Astrocyte (in vitro differentiated cells and primary cell): Measurements from ENCODE around the gene SIAE. TPM values are rescaled to one million over a fixed set of nuclear protein-coding genes. Genes with fewer than 3 reads are reported as not detected.

Experiments used
- DNase-seq: peaks from one replicate; pipeline ENCODE4 v3.0.0-alpha.2; 2010; ENCODE audit warnings: low read depth
- FAIRE-seq: peaks from 2 replicates; lab custom pipeline; 2011; peaks lifted over from hg19 to GRCh38; lab: Jason Lieb, UNC
- H2AFZ ChIP-seq: 2 replicates; pipeline ENCODE4 v1.6.0; 2012; ENCODE audit warnings: low read depth, low read length, inconsistent platforms
- H3K27ac ChIP-seq: 2 replicates; pipeline ENCODE4 v1.5.1; 2011; ENCODE audit warnings: low read depth, low read length, inconsistent platforms
- H3K27me3 ChIP-seq: 2 replicates; pipeline ENCODE4 v1.6.0; 2011; ENCODE audit warnings: low read length, inconsistent platforms; ENCODE audit not compliant: insufficient read depth
- H3K36me3 ChIP-seq: 2 replicates; pipeline ENCODE4 v1.5.1; 2011; ENCODE audit warnings: low read length, inconsistent platforms; ENCODE audit not compliant: insufficient read depth
- H3K4me1 ChIP-seq: 2 replicates; pipeline ENCODE4 v1.5.1; 2011; ENCODE audit warnings: low read length, inconsistent platforms; ENCODE audit not compliant: insufficient read depth
- H3K4me2 ChIP-seq: 2 replicates; pipeline ENCODE4 v1.6.0; 2012; ENCODE audit warnings: low read length, inconsistent platforms
- H3K4me3 ChIP-seq: 2 replicates; pipeline ENCODE4 v1.5.1; 2011; ENCODE audit warnings: low read depth, mild to moderate bottlenecking, low read length, inconsistent platforms; ENCODE audit not compliant: insufficient read depth
- H3K79me2 ChIP-seq: 2 replicates; pipeline ENCODE4 v1.6.0; 2012; ENCODE audit warnings: mild to moderate bottlenecking, low read length, inconsistent platforms; ENCODE audit not compliant: insufficient read depth
- H3K9ac ChIP-seq: 2 replicates; pipeline ENCODE4 v1.6.0; 2012; ENCODE audit warnings: mild to moderate bottlenecking, low read length, inconsistent platforms
- H3K9me3 ChIP-seq: 2 replicates; pipeline ENCODE4 v1.5.1; 2012; ENCODE audit warnings: low read depth, mild to moderate bottlenecking, low read length, inconsistent platforms; ENCODE audit not compliant: insufficient read depth
- H4K20me1 ChIP-seq: 2 replicates; pipeline ENCODE4 v1.6.0; 2012; ENCODE audit warnings: low read length, inconsistent platforms; ENCODE audit not compliant: insufficient read depth
- H3K27ac Mint-ChIP-seq: one replicate; pipeline ENCODE4 v1.8.0; 2021; ENCODE audit warnings: mild to moderate bottlenecking, mixed read lengths; ENCODE audit not compliant: unreplicated experiment
- H3K27me3 Mint-ChIP-seq: one replicate; pipeline ENCODE4 v1.8.0; 2021; ENCODE audit warnings: low read depth, mixed read lengths; ENCODE audit not compliant: unreplicated experiment
- H3K36me3 Mint-ChIP-seq: one replicate; pipeline ENCODE4 v1.8.0; 2021; ENCODE audit warnings: low read depth, mixed read lengths; ENCODE audit not compliant: unreplicated experiment
- H3K4me1 Mint-ChIP-seq: one replicate; pipeline ENCODE4 v1.8.0; 2021; ENCODE audit warnings: low read depth, mixed read lengths; ENCODE audit not compliant: unreplicated experiment
- H3K4me3 Mint-ChIP-seq: one replicate; pipeline ENCODE4 v1.8.0; 2021; ENCODE audit warnings: mild to moderate bottlenecking, moderate library complexity, mixed read lengths; ENCODE audit not compliant: unreplicated experiment
- H3K9me3 Mint-ChIP-seq: one replicate; pipeline ENCODE4 v1.8.0; 2021; ENCODE audit warnings: mild to moderate bottlenecking, mixed read lengths; ENCODE audit not compliant: unreplicated experiment
- EZH2 ChIP-seq: IDR thresholded peaks from 2 replicates; pipeline ENCODE4 v1.6.1; 2012; ENCODE audit warnings: mild to moderate bottlenecking, low read length, inconsistent platforms; ENCODE audit not compliant: insufficient read depth
- total RNA-seq: library from RNA; stranded (reverse); gene quantifications from 2 replicates; pipeline ENCODE4 v1.2.1, GENCODE V29; 2021
- TF ChIP-seq, protein P1 (sequence below): IDR thresholded peaks from 2 replicates; pipeline ENCODE4 v1.5.1; 2011; ENCODE audit warnings: low read depth, mild to moderate bottlenecking, inconsistent platforms, low read length, moderate library complexity; ENCODE audit not compliant: insufficient read depth

Gene SIAE
- total RNA-seq, 1 donor from 2014 or later, result 15.4 TPM

DNA sequence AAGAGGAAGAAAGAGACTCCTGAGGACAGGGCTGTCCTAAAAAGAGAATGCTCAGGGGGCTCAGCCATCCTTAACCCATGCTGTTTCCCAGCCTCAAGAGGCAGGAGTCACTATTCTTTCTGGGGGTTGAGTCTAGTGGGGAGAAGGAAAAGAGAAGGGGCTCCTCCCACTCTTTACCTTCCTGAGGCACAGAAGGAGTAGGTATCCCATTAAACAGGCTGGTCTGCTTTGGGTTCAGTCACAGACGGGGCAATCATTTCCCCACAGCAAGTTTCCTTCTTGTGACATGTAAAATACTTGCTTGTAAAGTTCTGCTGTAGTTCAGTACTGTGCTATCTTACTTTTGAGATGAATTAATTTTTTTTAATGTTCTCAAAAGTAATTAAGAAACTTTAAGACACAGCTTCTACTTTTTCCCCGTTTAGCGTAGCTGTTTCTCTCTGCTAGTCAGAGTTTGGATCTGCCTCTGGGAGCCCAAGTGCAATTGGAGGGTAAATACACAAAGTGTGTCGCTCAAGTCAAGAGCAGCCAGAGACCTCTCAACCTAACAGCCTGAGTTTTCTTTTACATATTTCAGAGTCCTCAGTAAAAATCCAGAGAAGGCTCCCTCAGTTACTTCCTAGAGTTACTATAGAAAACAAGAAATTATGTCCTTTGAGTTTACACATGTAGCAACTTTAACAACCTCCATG lies 88.7 kb downstream of the SIAE start:
- H3K27ac ChIP-seq, result no peak overlapping the region
- H3K9me3 ChIP-seq, result no peaks in the 10 kb centered on the region
- no peak overlapping the region for H3K9ac ChIP-seq
- Mint-ChIP-seq H3K27me3 (peaks cover 5% of the 10 kb centered on the region), H3K9me3 (no peaks in the 10 kb centered on the region), H3K4me3 (no peak overlapping the region), H3K27ac (no peak overlapping the region), H3K4me1 (no peaks in the 10 kb centered on the region), H3K36me3 (no peaks in the 10 kb centered on the region)
- H3K36me3 ChIP-seq, result no peaks in the 10 kb centered on the region
- H3K4me3 ChIP-seq, result no peak overlapping the region
- no peaks in the 10 kb centered on the region for H4K20me1 ChIP-seq
- no peaks in the 10 kb centered on the region for H3K4me1 ChIP-seq
- no peak for FAIRE-seq
- TF ChIP-seq, protein P1, sequence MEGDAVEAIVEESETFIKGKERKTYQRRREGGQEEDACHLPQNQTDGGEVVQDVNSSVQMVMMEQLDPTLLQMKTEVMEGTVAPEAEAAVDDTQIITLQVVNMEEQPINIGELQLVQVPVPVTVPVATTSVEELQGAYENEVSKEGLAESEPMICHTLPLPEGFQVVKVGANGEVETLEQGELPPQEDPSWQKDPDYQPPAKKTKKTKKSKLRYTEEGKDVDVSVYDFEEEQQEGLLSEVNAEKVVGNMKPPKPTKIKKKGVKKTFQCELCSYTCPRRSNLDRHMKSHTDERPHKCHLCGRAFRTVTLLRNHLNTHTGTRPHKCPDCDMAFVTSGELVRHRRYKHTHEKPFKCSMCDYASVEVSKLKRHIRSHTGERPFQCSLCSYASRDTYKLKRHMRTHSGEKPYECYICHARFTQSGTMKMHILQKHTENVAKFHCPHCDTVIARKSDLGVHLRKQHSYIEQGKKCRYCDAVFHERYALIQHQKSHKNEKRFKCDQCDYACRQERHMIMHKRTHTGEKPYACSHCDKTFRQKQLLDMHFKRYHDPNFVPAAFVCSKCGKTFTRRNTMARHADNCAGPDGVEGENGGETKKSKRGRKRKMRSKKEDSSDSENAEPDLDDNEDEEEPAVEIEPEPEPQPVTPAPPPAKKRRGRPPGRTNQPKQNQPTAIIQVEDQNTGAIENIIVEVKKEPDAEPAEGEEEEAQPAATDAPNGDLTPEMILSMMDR, result no peak
- TF ChIP-seq EZH2, result no peak
- H3K4me2 ChIP-seq, result no peak overlapping the region
- no peak for DNase-seq
- H2AFZ ChIP-seq, result no peak overlapping the region
- no peaks in the 10 kb centered on the region for H3K79me2 ChIP-seq
- H3K27me3 ChIP-seq, result no peaks in the 10 kb centered on the region

DNA sequence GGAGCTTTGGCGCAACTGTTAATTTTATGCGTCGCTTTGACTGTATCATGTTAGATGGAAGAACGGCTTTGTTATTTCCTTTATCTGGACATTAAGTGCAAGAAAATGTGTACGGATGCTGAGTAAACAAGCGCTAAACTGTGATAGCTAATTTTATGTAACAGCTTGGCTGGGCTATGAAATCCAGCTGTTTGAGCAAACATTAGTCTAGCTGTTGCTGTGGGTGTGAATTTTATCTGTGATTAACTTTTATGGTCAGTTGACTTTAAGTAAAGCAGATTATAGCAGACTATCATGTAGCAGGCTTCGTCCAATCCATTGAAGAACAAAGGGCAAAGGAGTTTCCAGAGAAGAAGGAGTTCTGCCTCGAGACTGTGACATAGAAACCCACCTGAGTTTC lies 89.8 kb downstream of the SIAE start:
- H3K4me1 Mint-ChIP-seq, result no peaks in the 10 kb centered on the region
- Histone ChIP-seq H4K20me1 (no peaks in the 10 kb centered on the region), H3K4me2 (no peak overlapping the region), H3K4me1 (no peaks in the 10 kb centered on the region), H3K4me3 (no peak overlapping the region), H3K9me3 (no peaks in the 10 kb centered on the region), H3K9ac (no peak overlapping the region), H2AFZ (no peak overlapping the region), H3K27me3 (no peaks in the 10 kb centered on the region), H3K79me2 (no peaks in the 10 kb centered on the region), H3K27ac (no peak overlapping the region), H3K36me3 (no peaks in the 10 kb centered on the region)
- no peak for FAIRE-seq
- H3K36me3 Mint-ChIP-seq, result no peaks in the 10 kb centered on the region
- no peak for DNase-seq
- no peak overlapping the region for H3K4me3 Mint-ChIP-seq
- TF ChIP-seq, protein P1, result no peak
- no peak for TF ChIP-seq EZH2
- H3K27ac Mint-ChIP-seq, result no peak overlapping the region
- H3K9me3 Mint-ChIP-seq, result no peaks in the 10 kb centered on the region
- peaks cover 5% of the 10 kb centered on the region for H3K27me3 Mint-ChIP-seq

Other genes with a start within 250 kb of the SIAE start
- gene OR8B4, start 248.9 kb downstream of the SIAE start, total RNA-seq, result not detected in 2 replicates
- gene OR8B8, start 228.0 kb downstream of the SIAE start, total RNA-seq, result not detected in 2 replicates
- gene OR8B12, start 130.1 kb downstream of the SIAE start, total RNA-seq, result not detected in 2 replicates
- gene OR8A1, start 103.7 kb downstream of the SIAE start, total RNA-seq, result not detected in 2 replicates
- not detected in 2 replicates for gene PANX3, start 62.3 kb downstream of the SIAE start, total RNA-seq
- 34.6 and 36.8 TPM in 2 replicates for gene TBRG1, start 50.9 kb downstream of the SIAE start, total RNA-seq
- 5.0 and 6.2 TPM in 2 replicates for gene SPA17, start 165 bp upstream of the SIAE start, total RNA-seq
- gene NRGN, start 66.2 kb upstream of the SIAE start, total RNA-seq, result 1.5 and 1.7 TPM in 2 replicates
- 0.18 TPM in 1 of 2 replicates, not detected in the other for gene VSIG2, start 78.5 kb upstream of the SIAE start, total RNA-seq
- 9.4 and 22.0 TPM in 2 replicates for gene ESAM, start 88.6 kb upstream of the SIAE start, total RNA-seq
- gene MSANTD2, start 126.7 kb upstream of the SIAE start, total RNA-seq, result 13.7 and 18.7 TPM in 2 replicates
- 12.9 and 14.5 TPM in 2 replicates for gene ROBO3, start 191.7 kb upstream of the SIAE start, total RNA-seq
- gene ROBO4, start 224.1 kb upstream of the SIAE start, total RNA-seq, result 0.25 TPM in 1 of 2 replicates, not detected in the other
- gene HEPN1, start 245.5 kb upstream of the SIAE start, total RNA-seq, result not detected in 2 replicates